ENCODE results near the gene SLC22A23. TPM values are rescaled to one million over a fixed set of nuclear protein-coding genes. Genes with fewer than 3 reads are reported as not detected.

SLC22A23 gene
- polyA plus RNA-seq, 6 donors from 2014 or later: 0.43 to 0.61 (median 0.52) TPM; not detected in 2

GRCh38 chr6:3458706-3459421 is 2.0 kb upstream of the SLC22A23 start:
- Mint-ChIP-seq H3K4me1 (peaks cover 7 to 10% (median 7%) of the 10 kb centered on the region in 3 donors), H3K4me3 (peak overlapping the region in 3 of 8 donors; percentile 74 to 89 (median 79)), H3K36me3 (peaks cover 0 to 7% of the 10 kb centered on the region in 2 donors), H3K27me3 (peaks cover 25 to 50% (median 39%) of the 10 kb centered on the region in 3 donors), H3K9me3 (no peaks in the 10 kb centered on the region), H3K27ac (no peak overlapping the region)
- DNase-seq (no peak), ATAC-seq (ENCODE audit: low read depth in 2 of 2) (no peak)

- H3K27me3 Mint-ChIP-seq: peaks cover 22 to 47% (median 39%) of the 10 kb centered on the region in 3 donors
- peak overlapping the region; percentile 74 to 92 (median 84) for H3K4me3 Mint-ChIP-seq
- H3K27ac Mint-ChIP-seq: peak overlapping the region in 4 of 6 donors; percentile 12 to 71 (median 49)
- no peaks in the 10 kb centered on the region for H3K9me3 Mint-ChIP-seq
- ATAC-seq (ENCODE audit: low read depth in 2 of 2): no peak
- H3K36me3 Mint-ChIP-seq: peaks cover 0 to 7% of the 10 kb centered on the region in 2 donors
- H3K4me1 Mint-ChIP-seq: peaks cover 7 to 10% (median 7%) of the 10 kb centered on the region in 3 donors
- DNase-seq: no peak
These were observed 1.1 kb upstream of the SLC22A23 start for GRCh38 chr6:3457710-3458602.

DNA sequence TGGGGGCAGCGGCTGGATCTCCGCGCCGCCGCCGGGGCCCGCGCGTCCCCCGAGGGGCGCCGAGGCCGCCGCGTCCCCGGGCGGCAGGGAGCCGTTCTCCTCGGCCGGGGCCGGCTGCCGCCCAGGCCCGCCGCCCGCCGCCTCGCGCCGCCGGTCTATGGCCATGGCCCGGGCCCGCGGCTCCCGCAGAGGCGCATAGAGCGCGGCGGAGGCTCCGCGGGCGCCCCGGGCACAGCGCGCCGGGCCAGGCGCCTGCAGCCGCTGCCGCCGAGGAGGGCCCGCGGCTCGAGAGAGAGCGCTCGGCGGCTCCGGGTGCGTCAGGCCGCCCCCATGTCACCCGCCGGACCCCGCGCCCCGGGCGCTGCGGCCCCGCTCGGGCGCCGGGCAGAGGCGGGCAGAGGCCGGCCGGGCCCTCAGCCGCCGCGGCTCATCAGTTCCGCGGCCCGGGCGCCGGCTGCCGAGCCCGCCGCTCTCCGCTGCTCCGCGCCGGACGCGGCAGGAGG is 404 bp downstream of the SLC22A23 start:
- Mint-ChIP-seq H3K4me3 (peak overlapping the region in 1 of 8 donors; percentile 85), H3K36me3 (peaks cover 0 to 7% of the 10 kb centered on the region in 2 donors), H3K27ac (no peak overlapping the region), H3K27me3 (peaks cover 25 to 45% (median 38%) of the 10 kb centered on the region in 3 donors), H3K9me3 (no peaks in the 10 kb centered on the region), H3K4me1 (peaks cover 7 to 10% (median 7%) of the 10 kb centered on the region in 3 donors)
- DNase-seq: no peak
- ATAC-seq (ENCODE audit: low read depth in 2 of 2): peak; percentile 24 to 39

DNA sequence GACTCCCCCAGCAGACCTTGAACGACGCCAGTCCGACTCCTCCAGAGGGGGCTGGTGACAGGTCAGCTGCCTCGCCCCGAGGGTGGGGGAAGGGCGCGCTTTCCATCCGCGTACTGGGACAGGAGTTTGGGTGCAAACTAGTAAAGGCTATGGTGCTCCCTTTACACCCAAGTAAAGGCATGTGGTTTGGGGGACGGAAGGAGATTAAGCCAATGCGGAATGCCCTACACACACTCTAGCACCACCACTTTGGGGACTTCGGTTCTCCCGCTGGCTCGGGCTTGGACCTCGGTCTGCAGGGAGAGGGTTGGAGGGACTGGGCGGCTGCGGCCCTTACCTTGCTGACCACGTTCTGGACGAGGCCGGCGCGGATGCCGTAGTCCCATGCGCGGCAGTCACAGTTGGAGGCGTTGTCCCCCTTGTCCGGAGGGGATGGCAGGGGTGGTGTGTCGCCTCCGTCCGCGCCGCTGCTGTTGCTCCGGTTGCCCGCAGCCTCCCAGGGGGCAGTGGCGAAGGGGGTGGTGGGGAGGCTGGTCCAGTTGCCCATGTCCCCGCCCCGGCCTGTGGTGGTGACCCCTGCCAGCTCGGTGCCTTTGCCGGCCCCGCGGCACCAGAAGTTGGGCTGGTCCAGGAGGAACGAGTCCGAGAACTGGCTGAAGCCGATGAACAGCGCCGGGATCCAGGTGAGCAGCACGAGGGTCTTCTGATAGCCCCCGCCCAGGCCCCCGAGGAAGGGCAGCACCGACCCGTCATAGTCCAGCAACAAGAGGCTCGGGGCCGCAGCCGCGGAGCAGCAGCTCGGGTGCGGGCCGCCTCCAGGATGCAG is 1.1 kb downstream of the SLC22A23 start:
- no peaks in the 10 kb centered on the region for H3K9me3 Mint-ChIP-seq
- H3K27ac Mint-ChIP-seq: peak overlapping the region in 1 of 6 donors; percentile 44
- H3K4me3 Mint-ChIP-seq: peak overlapping the region in 2 of 8 donors; percentile 46 to 62
- peak; percentile 13 for DNase-seq
- peaks cover 0 to 7% of the 10 kb centered on the region in 2 donors for H3K36me3 Mint-ChIP-seq
- H3K4me1 Mint-ChIP-seq: peaks cover 7 to 10% (median 7%) of the 10 kb centered on the region in 3 donors
- ATAC-seq (ENCODE audit: low read depth in 2 of 2): no peak
- peaks cover 25 to 41% (median 36%) of the 10 kb centered on the region in 3 donors for H3K27me3 Mint-ChIP-seq

GRCh38 chr6:3455147-3455568 is 1.7 kb downstream of the SLC22A23 start:
- H3K27ac Mint-ChIP-seq: no peak overlapping the region
- peaks cover 0 to 7% of the 10 kb centered on the region in 2 donors for H3K36me3 Mint-ChIP-seq
- peaks cover 25 to 40% (median 36%) of the 10 kb centered on the region in 3 donors for H3K27me3 Mint-ChIP-seq
- peak; percentile 36 to 56 for ATAC-seq (ENCODE audit: low read depth in 2 of 2)
- H3K4me3 Mint-ChIP-seq: no peak overlapping the region
- no peak for DNase-seq
- no peaks in the 10 kb centered on the region for H3K9me3 Mint-ChIP-seq
- H3K4me1 Mint-ChIP-seq: peaks cover 7 to 10% (median 7%) of the 10 kb centered on the region in 3 donors

DNA sequence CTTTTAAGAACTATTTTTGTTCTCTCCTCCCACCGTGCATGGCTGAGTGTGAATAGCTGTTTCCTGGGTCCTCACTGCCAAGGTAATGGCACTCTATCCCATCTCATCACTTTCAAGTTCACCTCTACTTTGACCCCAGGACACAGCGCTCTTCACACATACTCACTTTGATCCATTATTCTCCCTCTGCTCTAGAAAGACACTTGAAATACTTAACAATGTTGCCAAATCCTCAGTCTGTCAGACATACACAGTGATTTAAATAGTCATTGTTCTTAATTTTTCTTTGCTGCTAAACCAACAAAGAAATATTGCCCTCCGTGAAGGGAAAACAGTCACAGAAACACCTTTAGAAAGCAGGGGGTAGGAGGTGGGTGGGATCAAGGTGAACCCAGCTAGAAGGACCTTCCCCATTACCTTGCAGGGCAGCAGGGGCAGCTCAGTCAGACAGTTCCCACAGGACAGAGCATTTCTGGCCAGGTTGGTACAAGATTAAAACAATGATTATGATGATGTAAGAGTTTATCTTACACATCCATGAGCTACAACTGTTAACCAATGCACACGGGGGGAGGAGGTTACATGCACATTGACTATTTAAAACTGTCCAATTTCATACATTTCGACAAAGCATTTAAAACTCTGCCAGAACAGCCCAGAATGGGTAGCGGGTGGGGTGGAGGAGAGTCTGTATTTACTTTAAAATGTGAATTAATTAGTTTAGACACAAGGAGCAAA is 2.4 kb downstream of the SLC22A23 start:
- ATAC-seq (ENCODE audit: low read depth in 2 of 2) (no peak), DNase-seq (no peak)
- H3K4me1 Mint-ChIP-seq: peaks cover 7 to 13% (median 7%) of the 10 kb centered on the region in 3 donors
- H3K9me3 Mint-ChIP-seq: no peaks in the 10 kb centered on the region
- no peak overlapping the region for H3K27ac Mint-ChIP-seq
- peaks cover 25 to 39% (median 31%) of the 10 kb centered on the region in 3 donors for H3K27me3 Mint-ChIP-seq
- H3K4me3 Mint-ChIP-seq: no peak overlapping the region
- H3K36me3 Mint-ChIP-seq: peaks cover 0 to 7% of the 10 kb centered on the region in 2 donors

DNA sequence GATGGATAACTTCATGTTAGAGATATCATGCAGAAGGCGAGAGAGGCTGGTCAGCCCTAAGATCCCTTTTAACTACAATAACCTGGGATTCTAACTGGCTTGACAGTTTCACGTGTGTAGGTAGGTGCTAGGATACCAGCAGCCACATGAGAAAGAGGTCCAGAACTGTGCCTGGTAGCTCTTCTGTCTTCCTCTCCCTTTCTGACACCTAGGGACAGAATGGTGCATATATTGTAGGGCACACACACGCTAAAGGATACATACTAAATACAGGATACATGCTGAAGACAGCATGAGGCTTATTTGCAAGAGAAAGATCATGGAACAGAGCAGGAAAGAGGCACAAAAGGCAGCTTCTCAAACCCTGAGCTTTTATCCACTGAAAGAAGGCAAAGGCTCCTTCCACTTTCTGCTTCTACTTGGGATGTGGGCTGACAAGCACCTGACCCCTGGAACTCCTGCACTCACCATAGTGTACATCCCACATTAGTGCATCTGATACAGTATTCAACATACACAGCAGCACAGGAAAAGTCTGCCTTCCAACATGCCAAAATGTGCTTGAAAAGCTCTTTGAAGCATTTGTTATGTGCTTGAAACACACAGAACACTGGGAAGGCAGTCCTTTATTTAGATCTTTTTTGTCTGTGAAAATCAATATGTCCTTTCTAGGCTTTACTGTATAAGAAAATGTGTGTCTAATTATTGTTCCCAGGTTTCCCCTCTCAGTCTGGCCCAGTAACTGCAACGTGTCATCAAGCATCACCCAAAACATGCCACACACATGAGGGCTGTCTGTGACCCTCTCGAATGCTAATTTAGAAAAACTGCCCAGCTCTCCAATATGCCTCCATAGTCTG is 3.2 kb downstream of the SLC22A23 start:
- peaks cover 7 to 13% (median 7%) of the 10 kb centered on the region in 3 donors for H3K4me1 Mint-ChIP-seq
- H3K36me3 Mint-ChIP-seq: peaks cover 0 to 7% of the 10 kb centered on the region in 2 donors
- no peaks in the 10 kb centered on the region for H3K9me3 Mint-ChIP-seq
- no peak overlapping the region for H3K4me3 Mint-ChIP-seq
- DNase-seq (no peak), ATAC-seq (ENCODE audit: low read depth in 2 of 2) (no peak)
- no peak overlapping the region for H3K27ac Mint-ChIP-seq
- peaks cover 25 to 39% (median 28%) of the 10 kb centered on the region in 3 donors for H3K27me3 Mint-ChIP-seq

DNA sequence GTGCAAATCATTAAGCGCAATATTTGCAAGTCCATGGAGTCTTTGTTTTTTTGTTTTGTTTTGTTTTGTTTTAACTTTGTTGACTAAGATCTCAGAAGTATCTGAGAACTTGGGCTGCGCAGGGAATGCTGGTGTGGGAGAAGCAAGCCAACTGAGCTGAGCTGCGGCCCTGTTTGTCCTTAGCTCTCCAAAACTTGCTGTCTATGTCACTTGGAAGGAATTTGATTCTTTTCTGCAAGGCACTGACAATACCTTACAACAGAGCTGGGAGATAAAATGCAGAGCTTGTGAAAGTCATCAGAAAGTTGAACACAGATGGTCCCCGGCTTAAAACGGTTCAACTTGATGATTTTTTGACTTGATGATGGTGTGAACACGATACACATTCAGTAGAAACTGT is 5.4 kb downstream of the SLC22A23 start:
- ATAC-seq (ENCODE audit: low read depth in 2 of 2) (no peak), DNase-seq (no peak)
- Mint-ChIP-seq H3K4me3 (no peak overlapping the region), H3K9me3 (peaks cover 0 to 3% (median 0%) of the 10 kb centered on the region in 7 donors), H3K4me1 (peaks cover 0 to 3% (median 0%) of the 10 kb centered on the region in 3 donors), H3K27ac (no peak overlapping the region), H3K36me3 (peaks cover 0 to 7% of the 10 kb centered on the region in 2 donors), H3K27me3 (peaks cover 20 to 38% (median 27%) of the 10 kb centered on the region in 3 donors)

DNA sequence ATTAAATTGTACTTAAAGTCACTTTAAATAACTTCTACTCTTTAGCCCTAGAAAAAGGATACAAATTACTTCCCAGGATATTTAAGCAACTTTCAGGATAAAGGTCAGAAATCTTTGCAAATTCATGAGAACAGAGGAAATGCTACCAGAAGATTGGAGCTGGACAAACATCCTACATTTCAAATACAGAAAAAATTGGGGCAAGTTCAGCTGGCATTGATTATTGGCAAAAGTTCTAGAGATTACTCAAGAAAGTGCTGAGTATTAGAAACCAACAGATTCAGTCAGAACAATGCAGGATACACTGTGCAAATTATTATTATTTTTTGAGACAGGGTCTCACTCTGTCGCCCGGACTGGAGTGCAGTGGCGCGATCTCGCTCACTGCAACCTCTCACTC is 6.0 kb downstream of the SLC22A23 start:
- no peak overlapping the region for H3K27ac Mint-ChIP-seq
- peaks cover 20 to 39% (median 30%) of the 10 kb centered on the region in 3 donors for H3K27me3 Mint-ChIP-seq
- peaks cover 0 to 3% (median 0%) of the 10 kb centered on the region in 3 donors for H3K4me1 Mint-ChIP-seq
- DNase-seq: no peak
- peaks cover 0 to 7% of the 10 kb centered on the region in 2 donors for H3K36me3 Mint-ChIP-seq
- no peak for ATAC-seq (ENCODE audit: low read depth in 2 of 2)
- H3K9me3 Mint-ChIP-seq: peaks cover 0 to 3% (median 0%) of the 10 kb centered on the region in 7 donors
- no peak overlapping the region for H3K4me3 Mint-ChIP-seq

DNA sequence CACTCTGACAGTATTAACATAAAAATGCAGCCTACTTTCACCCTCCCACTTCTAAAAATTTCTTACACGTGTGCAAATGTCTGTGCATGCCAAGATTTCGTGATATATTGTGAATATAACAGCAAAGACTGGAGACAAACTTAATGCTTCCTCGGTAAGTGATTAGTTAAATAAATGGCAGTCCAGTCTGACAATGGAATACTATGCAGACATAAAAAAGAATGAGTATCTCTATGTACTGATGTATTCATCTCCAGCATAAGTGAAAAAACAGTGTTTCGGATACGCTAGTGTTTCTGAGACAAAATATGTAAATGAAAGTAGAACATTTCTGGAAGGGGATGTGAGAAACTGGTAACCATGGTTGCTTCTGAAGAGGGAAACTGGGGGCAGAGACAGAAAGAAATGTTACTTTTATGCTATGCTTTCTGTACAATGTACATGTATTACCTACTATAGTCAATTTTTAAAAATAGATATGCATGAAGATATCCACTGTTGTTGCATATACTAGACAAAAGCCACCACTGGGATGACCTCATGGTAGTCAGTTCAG is 7.0 kb downstream of the SLC22A23 start:
- Mint-ChIP-seq H3K9me3 (peaks cover 0 to 3% (median 0%) of the 10 kb centered on the region in 7 donors), H3K36me3 (peaks cover 0 to 7% of the 10 kb centered on the region in 2 donors), H3K27ac (no peak overlapping the region), H3K27me3 (peaks cover 20 to 45% (median 38%) of the 10 kb centered on the region in 3 donors), H3K4me1 (peaks cover 0 to 3% (median 0%) of the 10 kb centered on the region in 3 donors), H3K4me3 (no peak overlapping the region)
- DNase-seq (no peak), ATAC-seq (ENCODE audit: low read depth in 2 of 2) (peak in 1 of 2 donors; percentile 18)

GRCh38 chr6:3449321-3449720 is 7.5 kb downstream of the SLC22A23 start:
- Mint-ChIP-seq H3K4me3 (no peak overlapping the region), H3K9me3 (peaks cover 0 to 3% (median 0%) of the 10 kb centered on the region in 7 donors), H3K4me1 (peaks cover 0 to 3% (median 0%) of the 10 kb centered on the region in 3 donors), H3K36me3 (peaks cover 0 to 7% of the 10 kb centered on the region in 2 donors), H3K27ac (no peak overlapping the region), H3K27me3 (peaks cover 20 to 45% (median 41%) of the 10 kb centered on the region in 3 donors)
- DNase-seq: no peak
- no peak for ATAC-seq (ENCODE audit: low read depth in 2 of 2)

Data from naive B cell (primary cell).